Body of pancreas (tissue), 4 donors: ENCODE data around the gene TMPRSS13. TPM values are rescaled to one million over a fixed set of nuclear protein-coding genes. Genes with fewer than 3 reads are reported as not detected.
A peak's percentile ranks its signal among the peaks of the same experiment; 100 is the strongest.

ENCODE experiments used
- ATAC-seq: fragments of 150-250 bp; one replicate; pipeline ENCODE4 v1.9.1; 2016
- DNase-seq, 4 donors: peaks; one replicate each; pipeline ENCODE4 v3.0.0-alpha.2; 2019
- H3K27ac ChIP-seq, 4 donors: fragments of 200-600 bp; sonication (generic); 1 replicate in 3 of 4; 2 replicates in 1 of 4; pipeline versions ENCODE4 v1.5.1 to v1.6.1; 2016 to 2019; ENCODE audit warnings: mild to moderate bottlenecking in 1 of 4, mixed read lengths in 1 of 4, moderate library complexity in 1 of 4
- H3K27me3 ChIP-seq, 2 donors: fragments of 200-600 bp; sonication (generic); one replicate each; pipeline ENCODE4 v1.6.0; 2016; ENCODE audit warnings: mild to moderate bottlenecking in 1 of 2
- H3K36me3 ChIP-seq, 2 donors: fragments of 200-600 bp; sonication (generic); replicated peaks in 1 of 2; 2 replicates each; pipeline ENCODE4 v1.5.1; 2016; ENCODE audit warnings: low read depth in 2 of 2; ENCODE audit not compliant: insufficient read depth in 1 of 2
- H3K4me1 ChIP-seq: fragments of 200-600 bp; sonication (generic); one replicate; pipeline ENCODE4 v1.6.0; 2016
- H3K4me3 ChIP-seq, 2 donors: fragments of 200-600 bp; sonication (generic); 1 replicate in 1 of 2; 2 replicates in 1 of 2; pipeline ENCODE4 v1.5.1; 2016 to 2019
- H3K9me3 ChIP-seq, 3 donors: fragments of 200-600 bp; sonication (generic); 1 replicate in 2 of 3; 2 replicates in 1 of 3; pipeline ENCODE4 v1.5.1; 2016
- CTCF ChIP-seq, 7 experiments: fragments of 450-650 bp in 4 of 7; fragments of 200-600 bp in 3 of 7; sonication (generic) in 3 of 7; IDR thresholded peaks; one replicate each; pipeline ENCODE4 v1.5.1; 2016 to 2019; ENCODE audit warnings: antibody characterized with exemption in 7 of 7
- POLR2A ChIP-seq, 3 donors: fragments of 450-650 bp; IDR thresholded peaks; one replicate each; pipeline ENCODE4 v1.6.1; 2016; ENCODE audit warnings: antibody characterized with exemption in 3 of 3, mild to moderate bottlenecking in 2 of 3
- WGBS, 2 donors: methylation state at CpG; one replicate each; pipeline ENCODE4 v1.1.5; 2017; 5-methylcytosine and 5-hydroxymethylcytosine counted together
- intact Hi-C: fragments of 100-400 bp; cut with DNase I; formaldehyde crosslinking; loops from one replicate; pipeline ENCODE4 v1.15.1; 2023
- total RNA-seq, 2 donors: library from RNA; depleted of rRNA; stranded (reverse); fragments of >200 nt; gene quantifications; one replicate each; pipeline ENCODE4 v1.1.0, GENCODE V29; 2016

TMPRSS13 gene
- total RNA-seq, 2 donors from 2014 or later = 1.6 to 4.9 TPM

DNA sequence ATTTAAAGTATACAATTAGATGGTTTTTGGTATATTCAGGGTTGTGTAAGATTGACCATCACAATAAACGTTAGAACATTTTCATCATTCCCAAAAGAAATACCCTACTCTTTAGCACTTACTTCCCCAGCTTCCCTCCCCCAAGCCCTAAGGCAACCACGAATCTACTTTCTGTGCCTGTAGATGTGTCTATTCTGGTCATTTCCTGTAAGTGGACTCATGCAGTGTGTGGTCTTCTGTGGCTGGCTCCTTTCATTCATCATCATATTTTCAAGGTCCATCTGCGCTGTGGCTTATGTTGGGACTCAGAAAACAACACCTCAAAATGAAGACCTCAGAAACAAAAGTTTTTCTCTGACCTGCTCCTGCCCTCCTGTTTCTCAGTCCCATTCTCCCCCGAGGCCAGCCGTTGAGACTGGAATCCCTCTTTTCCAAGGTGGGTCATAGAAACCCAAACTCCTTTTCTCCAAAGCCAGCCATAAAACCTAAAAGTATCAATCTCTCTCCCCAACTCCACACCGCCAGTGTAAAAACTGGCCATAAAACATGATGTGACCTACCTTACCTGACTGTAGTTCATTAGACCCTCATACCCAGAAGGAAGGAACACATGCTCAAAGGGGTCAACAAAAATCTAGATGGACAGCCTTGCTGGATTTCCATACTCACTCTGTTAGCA, 12.9 kb upstream of the TMPRSS13 start:
- H3K36me3 ChIP-seq = no peaks in the 10 kb centered on the region
- intact Hi-C loops = loop anchor here (10.0 kb wide), 1 partner anchor 113 kb away; no protein-coding TSS in a partner anchor
- H3K4me3 ChIP-seq = no peak overlapping the region
- ATAC-seq (no peak), DNase-seq (no peak)
- no peaks in the 10 kb centered on the region for H3K9me3 ChIP-seq
- no peak for TF ChIP-seq POLR2A (IDR thresholded peaks at IDR 0.05)
- no peak for TF ChIP-seq CTCF (IDR thresholded peaks at IDR 0.05)
- H3K27me3 ChIP-seq = no peaks in the 10 kb centered on the region
- no peak overlapping the region for H3K27ac ChIP-seq
- WGBS, 2 donors = 76 to 79% methylated on average over 6 of the region's 6 CpGs
- H3K4me1 ChIP-seq = no peaks in the 10 kb centered on the region

DNA sequence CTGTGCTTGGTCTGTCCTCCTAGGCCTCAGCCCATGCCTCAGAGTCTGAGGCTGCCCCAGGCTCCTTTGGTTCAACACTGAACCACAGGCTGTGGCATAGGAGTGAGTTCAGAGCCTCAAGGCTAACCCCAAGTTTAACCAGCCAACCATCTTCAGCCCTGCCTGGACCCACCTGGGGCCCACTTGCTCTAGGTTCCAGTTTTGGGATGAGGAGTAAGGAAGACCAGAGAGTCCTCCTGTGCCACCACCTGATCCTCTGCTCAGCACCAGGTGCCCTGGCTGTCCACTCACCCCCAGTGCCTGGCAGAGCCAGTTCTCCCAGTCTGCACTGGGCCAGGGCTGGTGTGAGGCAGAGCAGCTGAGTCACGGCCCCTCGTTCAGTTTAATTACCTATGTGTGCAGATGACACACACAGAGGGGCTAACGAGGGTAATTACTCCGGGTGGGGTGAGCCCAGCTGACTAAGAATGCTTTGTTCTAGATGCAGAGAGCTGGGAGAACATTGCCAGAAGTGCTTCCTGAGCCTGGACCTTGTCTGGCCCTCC, 12.0 kb upstream of the TMPRSS13 start:
- TF ChIP-seq POLR2A (IDR thresholded peaks at IDR 0.05) (no peak), CTCF (IDR thresholded peaks at IDR 0.05) (no peak)
- Histone ChIP-seq H3K27ac (no peak overlapping the region), H3K27me3 (no peaks in the 10 kb centered on the region), H3K36me3 (no peaks in the 10 kb centered on the region), H3K4me1 (no peaks in the 10 kb centered on the region), H3K9me3 (no peaks in the 10 kb centered on the region), H3K4me3 (no peak overlapping the region)
- DNase-seq = no peak
- WGBS, 2 donors = 70% methylated on average over 4 of the region's 4 CpGs; no CpG with 5 or more reads in 1 of the 2 donors
- no peak for ATAC-seq
- intact Hi-C loops = loop anchor here (10.0 kb wide), 1 partner anchor 114 kb away; no protein-coding TSS in a partner anchor

DNA sequence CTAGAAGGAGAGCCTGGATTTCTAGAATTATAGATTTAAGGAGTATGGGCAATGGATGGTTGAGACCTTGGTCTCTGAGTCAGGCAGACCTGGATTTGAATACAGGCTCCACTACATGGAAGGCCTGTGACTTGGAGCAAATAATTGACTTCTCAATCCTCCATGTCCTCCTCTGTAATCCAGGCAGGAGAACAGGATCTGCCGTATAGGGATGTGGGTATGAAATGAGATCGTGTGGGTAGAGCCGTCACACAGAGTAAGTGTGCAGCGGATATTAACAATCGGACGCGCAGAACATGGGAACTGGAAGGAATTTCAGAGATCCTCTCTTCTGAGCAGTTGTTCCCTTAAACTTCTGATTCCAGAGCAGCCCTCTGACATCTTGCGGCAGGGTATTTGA, 11.5 kb upstream of the TMPRSS13 start:
- 92 to 95% methylated on average over 8 of the region's 8 CpGs for WGBS, 2 donors
- intact Hi-C loops = loop anchor here (10.0 kb wide), 1 partner anchor 114 kb away; no protein-coding TSS in a partner anchor
- DNase-seq (no peak), ATAC-seq (no peak)
- H3K9me3 ChIP-seq = no peaks in the 10 kb centered on the region
- H3K4me1 ChIP-seq = no peaks in the 10 kb centered on the region
- no peaks in the 10 kb centered on the region for H3K36me3 ChIP-seq
- no peaks in the 10 kb centered on the region for H3K27me3 ChIP-seq
- no peak overlapping the region for H3K4me3 ChIP-seq
- no peak overlapping the region for H3K27ac ChIP-seq
- TF ChIP-seq CTCF (IDR thresholded peaks at IDR 0.05) (no peak), POLR2A (IDR thresholded peaks at IDR 0.05) (no peak)

DNA sequence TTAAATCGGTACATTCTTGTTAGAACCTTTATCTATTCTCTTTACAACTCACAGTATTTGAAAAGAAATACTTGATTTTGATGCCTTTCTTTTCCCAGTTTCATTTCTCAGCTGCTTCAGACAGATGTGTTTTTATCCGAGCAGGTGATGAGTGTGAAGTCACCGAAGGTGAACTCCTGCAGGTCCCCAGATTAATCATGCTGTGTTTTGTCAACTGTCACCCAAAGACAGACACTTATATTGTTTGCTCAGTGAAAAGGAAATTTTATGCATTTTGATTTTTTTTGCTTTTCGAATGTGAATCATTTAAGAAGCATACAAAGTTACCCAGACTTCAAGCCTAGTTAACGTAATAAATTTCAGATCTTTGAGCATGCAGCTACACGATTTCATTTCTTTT, 7.8 kb upstream of the TMPRSS13 start:
- 38 to 45% methylated on average over 6 of the region's 6 CpGs for WGBS, 2 donors
- no peak for TF ChIP-seq POLR2A (IDR thresholded peaks at IDR 0.05)
- TF ChIP-seq CTCF (IDR thresholded peaks at IDR 0.05) = no peak
- Histone ChIP-seq H3K4me3 (no peak overlapping the region), H3K9me3 (no peaks in the 10 kb centered on the region), H3K27ac (no peak overlapping the region), H3K4me1 (no peaks in the 10 kb centered on the region), H3K27me3 (no peaks in the 10 kb centered on the region), H3K36me3 (no peaks in the 10 kb centered on the region)
- ATAC-seq = no peak
- intact Hi-C loops = no loop called here
- peak in 1 of 4 donors; percentile 2 for DNase-seq
